Endothelial cell of umbilical vein (primary cell): ENCODE results near the gene RAB31. TPM values are rescaled to one million over a fixed set of nuclear protein-coding genes. Genes with fewer than 3 reads are reported as not detected.

Experiments used
- BruUV-seq: library from RNA; stranded (reverse); fragments of 400-500 nt; replicated peaks from 2 replicates; lab custom pipeline; 2021; lab: Mats Ljungman, UMichigan
- CTCF ChIA-PET: fragments of 300-600, 350-600 bp; sonication (Branson Sonifier 250); formaldehyde crosslinking; loops from one replicate; lab custom pipeline; 2021; ENCODE audit warnings: antibody characterized with exemption, inconsistent platforms; lab: Charles Lee
- POLR2A ChIA-PET: fragments of 300-600, 350-600 bp; sonication (Branson Sonifier 250); formaldehyde crosslinking; loops from one replicate; lab custom pipeline; 2021; ENCODE audit warnings: antibody characterized with exemption, inconsistent platforms; lab: Charles Lee
- DNase-seq: peaks from one replicate; pipeline ENCODE4 v3.0.0-alpha.2; 2011; ENCODE audit warnings: low read depth, low spot score
- FAIRE-seq: peaks from 2 replicates; lab custom pipeline; 2011; peaks lifted over from hg19 to GRCh38; lab: Jason Lieb, UNC
- H2AFZ ChIP-seq: 2 replicates; pipeline ENCODE4 v1.6.0; 2012; ENCODE audit warnings: low read depth, low read length, control low read depth, inconsistent platforms
- H3K27ac ChIP-seq: 2 replicates; pipeline ENCODE4 v1.5.1; 2011; ENCODE audit warnings: low read depth, mild to moderate bottlenecking, control low read depth, low read length, moderate library complexity; ENCODE audit not compliant: insufficient read depth
- H3K27me3 ChIP-seq, 2 experiments: 2 replicates each; pipeline versions ENCODE4 v1.6.0 to v1.6.1; 2011; ENCODE audit warnings: low read length in 2 of 2, mixed read lengths in 1 of 2; ENCODE audit not compliant: control insufficient read depth in 2 of 2, insufficient read depth in 2 of 2
- H3K36me3 ChIP-seq, 2 experiments: 2 replicates in 1 of 2; 3 replicates in 1 of 2; pipeline ENCODE4 v1.5.1; 2011; ENCODE audit warnings: low read length in 2 of 2, mild to moderate bottlenecking in 1 of 2, moderate library complexity in 1 of 2; ENCODE audit not compliant: control insufficient read depth in 2 of 2, insufficient read depth in 2 of 2; ENCODE audit errors: extremely low read depth in 1 of 2
- H3K4me1 ChIP-seq: 3 replicates; pipeline ENCODE4 v1.5.1; 2011; ENCODE audit warnings: mild to moderate bottlenecking, low read length; ENCODE audit not compliant: control insufficient read depth, insufficient read depth; ENCODE audit errors: extremely low read depth
- H3K4me2 ChIP-seq: 2 replicates; pipeline ENCODE4 v1.6.1; 2011; ENCODE audit warnings: low read length, control low read depth, mixed read lengths; ENCODE audit not compliant: insufficient read depth
- H3K4me3 ChIP-seq, 3 experiments: fragments of 200-600 bp in 1 of 3; sonication (generic), shearing (Covaris generic) in 1 of 3; replicated peaks in 1 of 3; 2 replicates each; pipeline ENCODE4 v1.5.1; 2011 to 2016; ENCODE audit warnings: control low read depth in 3 of 3, low read length in 3 of 3, mild to moderate bottlenecking in 2 of 3, inconsistent platforms in 1 of 3, low read depth in 1 of 3, moderate library complexity in 1 of 3; ENCODE audit not compliant: insufficient read depth in 1 of 3
- H3K79me2 ChIP-seq: 2 replicates; pipeline ENCODE4 v1.6.0; 2012; ENCODE audit warnings: low read length, inconsistent platforms; ENCODE audit not compliant: control insufficient read depth, insufficient read depth
- H3K9ac ChIP-seq: replicated peaks from 2 replicates; pipeline ENCODE3; 2011; ENCODE audit warnings: low read length, control low read depth; ENCODE audit not compliant: insufficient read depth; ENCODE audit errors: extremely low read depth
- H3K9me1 ChIP-seq: replicated peaks from 3 replicates; pipeline ENCODE4 v1.6.0; 2011; ENCODE audit warnings: mild to moderate bottlenecking, low read length; ENCODE audit not compliant: control insufficient read depth, insufficient read depth; ENCODE audit errors: extremely low read depth
- H3K9me3 ChIP-seq: replicated peaks from 2 replicates; pipeline ENCODE4 v1.5.1; 2012; ENCODE audit warnings: low read length, inconsistent platforms; ENCODE audit not compliant: control insufficient read depth, insufficient read depth
- H4K20me1 ChIP-seq: replicated peaks from 2 replicates; pipeline ENCODE3; 2011; ENCODE audit warnings: mild to moderate bottlenecking, low read length; ENCODE audit not compliant: control insufficient read depth, insufficient read depth; ENCODE audit errors: extremely low read depth
- CTCF ChIP-seq, 2 donors: IDR thresholded peaks; 1 replicate in 1 of 2; 2 replicates in 1 of 2; pipeline ENCODE4 v1.5.1; 2011; ENCODE audit warnings: low read length in 2 of 2, mild to moderate bottlenecking in 2 of 2, moderate library complexity in 2 of 2, control low read depth in 1 of 2, inconsistent platforms in 1 of 2, low read depth in 1 of 2; ENCODE audit not compliant: insufficient read depth in 1 of 2; ENCODE audit errors: extremely low read depth in 1 of 2
- FOS ChIP-seq: IDR thresholded peaks from 2 replicates; pipeline ENCODE4 v1.6.1; 2011; ENCODE audit warnings: mild to moderate bottlenecking, low read length, moderate library complexity, borderline replicate concordance; ENCODE audit not compliant: insufficient read depth
- GATA2 ChIP-seq: IDR thresholded peaks from 2 replicates; pipeline ENCODE4 v1.7.0; 2011; ENCODE audit warnings: low read depth, mild to moderate bottlenecking, moderate library complexity, mixed read lengths, low read length; ENCODE audit not compliant: insufficient read length, insufficient read depth
- MAX ChIP-seq: IDR thresholded peaks from 2 replicates; pipeline ENCODE4 v1.6.1; 2011; ENCODE audit not compliant: insufficient read depth, insufficient read length
- MYC ChIP-seq: IDR thresholded peaks from one replicate; pipeline ENCODE4 v1.6.1; 2011; ENCODE audit warnings: mild to moderate bottlenecking, low read depth, low read length
- POLR2A ChIP-seq: IDR thresholded peaks from 2 replicates; pipeline ENCODE4 v1.6.1; 2012; ENCODE audit warnings: low read depth, mild to moderate bottlenecking, control low read depth, low read length
- POLR2AphosphoS5 ChIP-seq: IDR thresholded peaks from 2 replicates; pipeline ENCODE4 v1.6.1; 2012; ENCODE audit warnings: low read depth, mild to moderate bottlenecking, control low read depth, low read length, moderate library complexity; ENCODE audit not compliant: insufficient read depth
- dilution Hi-C: fragments of 300-500 bp; cut with MboI; formaldehyde crosslinking; loops from one replicate; pipeline ENCODE4 v1.15.0; 2019; ENCODE audit warnings: low sequenced_read_pairs; ENCODE audit not compliant: extremely low pct_ligation_motif_present
- intact Hi-C: fragments of 100-400 bp; cut with micrococcal nuclease; formaldehyde crosslinking; loops from one replicate; pipeline ENCODE4 v1.10.0; 2022
- polyA plus RNA-seq, 4 experiments: library from polyadenylated mRNA; depleted of rRNA in 3 of 4; stranded (reverse) in 3 of 4; unstranded in 1 of 4; fragments of >200 nt; gene quantifications; 2 replicates each; pipeline versions ENCODE4 v1.2.1 to v1.2.3, GENCODE V29; 2011 to 2012; ENCODE audit warnings: missing spikeins in 1 of 4
- total RNA-seq: library from RNA; stranded (reverse); gene quantifications from 2 replicates; pipeline ENCODE4 v1.2.3, GENCODE V29; 2021

Gene RAB31
- total and polyA plus RNA-seq, 2 donors (not counting 3 experiments of a cell fraction or from before 2014, with no cell fraction given): 30.5 TPM

DNA sequence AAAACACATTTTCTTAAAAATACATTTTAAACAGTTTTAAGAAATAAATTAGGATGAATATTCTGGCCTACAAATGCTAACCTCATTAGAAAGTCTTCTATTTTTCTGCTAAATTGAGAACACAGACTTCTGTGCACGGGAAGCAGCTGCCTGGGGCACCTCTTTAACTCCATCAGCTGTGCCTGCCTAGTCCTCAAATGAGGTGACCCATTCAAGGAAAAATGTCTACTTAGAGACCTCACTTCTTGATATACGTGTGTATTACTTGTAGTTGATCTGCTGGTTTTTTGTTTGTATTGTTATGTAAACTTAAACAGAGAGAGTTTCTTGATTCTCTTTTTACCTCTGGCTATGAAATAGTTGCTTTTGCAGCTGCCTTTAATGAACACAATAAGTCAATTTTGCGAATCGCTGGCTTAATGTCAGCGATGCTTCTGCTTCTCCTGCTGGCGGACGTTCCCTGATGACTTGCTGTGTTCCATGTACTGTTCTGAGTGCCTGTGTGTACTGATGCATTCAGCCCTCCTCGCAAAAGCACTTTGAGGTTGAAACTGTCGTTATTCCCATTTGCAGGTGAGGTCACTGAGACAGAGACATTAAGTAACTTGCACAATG lies 88.9 kb downstream of the RAB31 start:
- dilution Hi-C loops: no loop called here
- Histone ChIP-seq H4K20me1 (no peaks in the 10 kb centered on the region), H3K9me1 (no peaks in the 10 kb centered on the region), H3K27ac (no peak overlapping the region), H3K9ac (no peak overlapping the region), H3K9me3 (no peaks in the 10 kb centered on the region), H3K36me3 (no peaks in the 10 kb centered on the region), H2AFZ (no peak overlapping the region), H3K4me2 (no peak overlapping the region), H3K4me3 (no peak overlapping the region), H3K4me1 (no peaks in the 10 kb centered on the region), H3K27me3 (no peaks in the 10 kb centered on the region), H3K79me2 (no peaks in the 10 kb centered on the region)
- FAIRE-seq (no peak), DNase-seq (no peak)
- BruUV-seq: no TSS peak
- ChIA-PET POLR2A (no interaction called here), CTCF (interaction anchor here (1.5 kb wide), 1 partner anchor 12 kb away, joined by 3 read pairs; no protein-coding TSS in a partner anchor)
- TF ChIP-seq MYC: no peak
- intact Hi-C loops: no loop called here

DNA sequence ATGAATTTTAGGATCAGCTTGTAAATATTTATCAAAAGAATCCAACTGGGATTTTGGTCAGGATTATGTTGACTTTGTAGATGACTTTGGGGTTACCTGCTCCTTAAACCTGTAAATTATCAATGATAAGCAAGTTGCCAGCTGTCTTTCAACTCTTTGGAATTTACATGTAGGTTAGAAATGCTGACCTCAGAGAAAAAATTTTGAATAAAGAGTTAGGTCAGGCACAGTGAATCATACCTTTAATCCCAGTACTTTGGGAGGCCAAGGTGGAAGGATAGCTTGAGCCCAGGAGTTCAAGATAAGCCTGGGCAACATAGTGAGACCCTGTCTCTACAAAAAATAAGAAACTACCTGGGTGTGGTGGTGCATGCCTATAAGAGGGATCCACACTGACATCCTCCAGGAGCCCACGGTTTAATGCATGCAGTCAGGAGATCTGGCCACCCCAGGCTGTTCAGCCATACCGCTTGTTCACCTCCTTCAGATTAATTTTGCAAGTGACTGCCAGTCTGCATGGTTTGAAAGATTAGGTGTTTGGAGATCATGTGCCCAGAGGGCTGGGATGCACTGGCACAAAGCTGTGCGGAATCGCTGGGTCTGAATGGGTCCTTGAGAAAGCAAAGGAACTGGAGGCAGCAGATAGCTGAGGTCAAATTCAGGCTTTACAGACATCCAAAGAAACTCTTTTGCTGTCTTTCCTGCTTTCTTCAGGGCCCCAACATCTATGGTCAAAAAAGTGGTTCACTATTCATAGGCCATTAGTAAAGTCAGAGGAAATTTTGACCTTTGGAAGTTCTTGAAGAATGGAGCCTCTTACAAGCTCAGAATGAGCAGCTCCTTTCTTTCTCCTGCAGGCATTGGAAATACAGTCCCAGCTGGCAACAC lies 94.3 kb downstream of the RAB31 start:
- Histone ChIP-seq H3K9me3 (no peaks in the 10 kb centered on the region), H3K36me3 (no peaks in the 10 kb centered on the region), H3K4me1 (no peaks in the 10 kb centered on the region), H4K20me1 (no peaks in the 10 kb centered on the region), H3K27me3 (no peaks in the 10 kb centered on the region), H3K79me2 (no peaks in the 10 kb centered on the region), H3K9ac (no peak overlapping the region), H3K4me2 (no peak overlapping the region), H3K27ac (no peak overlapping the region), H3K9me1 (no peaks in the 10 kb centered on the region), H2AFZ (no peak overlapping the region), H3K4me3 (no peak overlapping the region)
- ChIA-PET POLR2A (no interaction called here), CTCF (interaction anchor here (0.5 to 1.5 kb wide), 5 partner anchors 11 to 406 kb away, joined by 3 to 5 read pairs (median 3); no protein-coding TSS in a partner anchor)
- DNase-seq: no peak
- BruUV-seq: no TSS peak
- dilution Hi-C loops: no loop called here
- TF ChIP-seq MAX (no peak), POLR2AphosphoS5 (no peak), GATA2 (no peak), MYC (no peak), POLR2A (no peak), CTCF (IDR thresholded peaks at IDR 0.05; ENCODE audit: extremely low read depth in 1 of 2, insufficient read depth in 1 of 2, low read depth in 1 of 2, low read length in 2 of 2) (no peak), FOS (no peak)
- intact Hi-C loops: no loop called here
- FAIRE-seq: no peak
